GM12878 (cell line): ENCODE data around the gene SCARF1. TPM values are rescaled to one million over a fixed set of nuclear protein-coding genes. Genes with fewer than 3 reads are reported as not detected.

Experiments
- ATAC-seq: fragments of 200-7000 bp; cut with Tn5 transposase; 3 replicates; pipeline ENCODE4 v1.9.1; 2020; ENCODE audit warnings: mild to moderate bottlenecking, moderate library complexity
- BruUV-seq: library from RNA; stranded (reverse); fragments of 400-500 nt; replicated peaks from 2 replicates; lab custom pipeline; 2021; lab: Mats Ljungman, UMichigan
- CTCF ChIA-PET: fragments of 300-600 bp; sonication (Branson Sonifier 250); formaldehyde crosslinking; extraction: SDS; loops from one replicate; lab custom pipeline; 2021; ENCODE audit warnings: inconsistent platforms; lab: Yijun Ruan, JAX
- POLR2A ChIA-PET: fragments of 350-600 bp; formaldehyde crosslinking; extraction: SDS; loops from one replicate; lab custom pipeline; 2021; ENCODE audit warnings: inconsistent platforms; lab: Charles Lee
- RAD21 ChIA-PET: fragments of 300-600 bp; sonication (Branson Sonifier 250); formaldehyde crosslinking; loops from one replicate; lab custom pipeline; 2023; ENCODE audit warnings: antibody characterized with exemption; ENCODE audit not compliant: unreplicated experiment; lab: Charles Lee
- SMC1A ChIA-PET: fragments of 300-600 bp; sonication (Branson Sonifier 250); formaldehyde crosslinking; loops from one replicate; lab custom pipeline; 2023; ENCODE audit not compliant: unreplicated experiment, uncharacterized antibody; lab: Charles Lee
- DNase-seq: peaks from one replicate; pipeline ENCODE4 v3.0.0-alpha.2; 2011; ENCODE audit warnings: low read depth, low spot score
- FAIRE-seq: peaks from 3 replicates; lab custom pipeline; 2011; peaks lifted over from hg19 to GRCh38; lab: Jason Lieb, UNC
- H2AFZ ChIP-seq: 2 replicates; pipeline ENCODE4 v1.6.0; 2011; ENCODE audit warnings: low read depth, low read length, control low read depth; ENCODE audit not compliant: control insufficient read depth
- H3K27ac ChIP-seq: 2 replicates; pipeline ENCODE4 v1.5.1; 2011; ENCODE audit warnings: control low read depth; ENCODE audit not compliant: control insufficient read depth, insufficient read depth
- H3K27me3 ChIP-seq, 2 experiments: replicated peaks in 1 of 2; 2 replicates each; pipeline versions ENCODE4 v1.6.0 to v1.6.1; 2011; ENCODE audit warnings: low read length in 1 of 2; ENCODE audit not compliant: control insufficient read depth in 2 of 2, insufficient read depth in 2 of 2
- H3K36me3 ChIP-seq, 2 experiments: 2 replicates each; pipeline ENCODE4 v1.5.1; 2011; ENCODE audit warnings: low read length in 1 of 2; ENCODE audit not compliant: control insufficient read depth in 2 of 2, insufficient read depth in 2 of 2
- H3K4me1 ChIP-seq: 2 replicates; pipeline ENCODE4 v1.6.1; 2011; ENCODE audit warnings: mild to moderate bottlenecking, low read length, moderate library complexity, mixed read lengths; ENCODE audit not compliant: control insufficient read depth, insufficient read depth
- H3K4me2 ChIP-seq: 2 replicates; pipeline ENCODE4 v1.6.0; 2011; ENCODE audit warnings: control low read depth; ENCODE audit not compliant: control insufficient read depth, insufficient read depth
- H3K4me3 ChIP-seq: fragments of 200-600 bp; sonication (generic); 2 replicates; pipeline ENCODE4 v1.5.1; 2016
- H3K79me2 ChIP-seq: 2 replicates; pipeline ENCODE4 v1.6.0; 2011; ENCODE audit warnings: low read length; ENCODE audit not compliant: control insufficient read depth, insufficient read depth
- H3K9ac ChIP-seq: 2 replicates; pipeline ENCODE4 v1.8.0; 2011; ENCODE audit warnings: low read length, control low read depth, mixed read lengths; ENCODE audit not compliant: control insufficient read depth, insufficient read depth
- H3K9me3 ChIP-seq: replicated peaks from 3 replicates; pipeline ENCODE4 v1.5.1; 2011; ENCODE audit warnings: mild to moderate bottlenecking, low read length; ENCODE audit not compliant: control insufficient read depth, insufficient read depth
- H4K20me1 ChIP-seq: 2 replicates; pipeline ENCODE4 v1.6.0; 2011; ENCODE audit not compliant: control insufficient read depth, insufficient read depth
- CREM ChIP-seq: IDR thresholded peaks from 2 replicates; pipeline ENCODE4 v1.6.1; 2014; ENCODE audit warnings: antibody characterized with exemption, low read depth
- FOS ChIP-seq: IDR thresholded peaks from 3 replicates; pipeline ENCODE4 v1.6.1; 2011; ENCODE audit warnings: borderline replicate concordance; ENCODE audit not compliant: insufficient read length; ENCODE audit errors: extremely low read depth
- KAT2A ChIP-seq: conservative IDR thresholded peaks from 2 replicates; pipeline ENCODE4 v1.6.1; 2011; ENCODE audit warnings: low read depth, low read length; ENCODE audit not compliant: control insufficient read depth
- POLR2AphosphoS2 ChIP-seq: IDR thresholded peaks from 2 replicates; pipeline ENCODE4 v1.6.1; 2011; ENCODE audit warnings: low read depth, mild to moderate bottlenecking, low read length, improper control_type of control experiment, moderate library complexity
- RFX5 ChIP-seq: IDR thresholded peaks from 2 replicates; pipeline ENCODE4 v1.6.1; 2011; ENCODE audit warnings: low read depth, low read length, improper control_type of control experiment
- SRF ChIP-seq, 2 experiments: IDR thresholded peaks; 2 replicates each; pipeline ENCODE4 v1.6.1; 2011; ENCODE audit warnings: low read depth in 2 of 2, low read length in 2 of 2, mild to moderate bottlenecking in 1 of 2, moderate library complexity in 1 of 2
- ZBTB40 ChIP-seq: fragments of 450-650 bp; IDR thresholded peaks from 2 replicates; pipeline ENCODE4 v1.6.1; 2016; ENCODE audit warnings: mild to moderate bottlenecking, moderate library complexity, borderline replicate concordance
- WGBS: methylation state at CpG from one replicate; pipeline ENCODE4 v1.1.6; 2016; ENCODE audit warnings: low lambda C conversion rate; ENCODE audit not compliant: insufficient replicate concordance, insufficient coverage; ENCODE audit errors: missing lambda C conversion rate; 5-methylcytosine and 5-hydroxymethylcytosine counted together
- in situ Hi-C: fragments of 300-500 bp; cut with MboI; formaldehyde crosslinking; loops from 9 replicates; pipeline ENCODE4 v1.14.3; 2018; ENCODE audit warnings: mixed read lengths
- intact Hi-C: fragments of 100-400 bp; cut with micrococcal nuclease; formaldehyde crosslinking; loops from one replicate; pipeline ENCODE4 v1.14.2; 2022; ENCODE audit not compliant: unreplicated experiment
- polyA plus RNA-seq, 11 experiments: library from polyadenylated mRNA; depleted of rRNA in 4 of 11; unstranded in 6 of 11; stranded (reverse) in 5 of 11; fragments of >200 nt; fragmentation: Nextera tagmentation in 4 of 11; fragmentation: Illumina TruSeq in 1 of 11; extraction: Ambion mirVana in 4 of 11; extraction: Trizol in 1 of 11; gene quantifications; 1 replicate in 1 of 11; 2 replicates in 10 of 11; pipeline versions ENCODE4 v1.2.1 to v1.2.3, GENCODE V29; 2011 to 2016; ENCODE audit warnings: inconsistent platforms in 2 of 11, missing spikeins in 2 of 11, low read depth in 1 of 11
- total RNA-seq, 4 experiments: library from RNA; depleted of rRNA in 3 of 4; stranded (reverse); fragments of >200 nt in 3 of 4; fragmentation: Illumina TruSeq in 1 of 4; extraction: Trizol in 1 of 4; gene quantifications; 2 replicates each; pipeline versions ENCODE4 v1.2.1 to v1.2.3, GENCODE V29; 2013 to 2021

SCARF1 gene
- total and polyA plus RNA-seq, 10 of the 15 experiments (the other 5 are each of a cell fraction or from before 2014, with no cell fraction given) = 0.10 to 1.7 (median 0.43) TPM

DNA sequence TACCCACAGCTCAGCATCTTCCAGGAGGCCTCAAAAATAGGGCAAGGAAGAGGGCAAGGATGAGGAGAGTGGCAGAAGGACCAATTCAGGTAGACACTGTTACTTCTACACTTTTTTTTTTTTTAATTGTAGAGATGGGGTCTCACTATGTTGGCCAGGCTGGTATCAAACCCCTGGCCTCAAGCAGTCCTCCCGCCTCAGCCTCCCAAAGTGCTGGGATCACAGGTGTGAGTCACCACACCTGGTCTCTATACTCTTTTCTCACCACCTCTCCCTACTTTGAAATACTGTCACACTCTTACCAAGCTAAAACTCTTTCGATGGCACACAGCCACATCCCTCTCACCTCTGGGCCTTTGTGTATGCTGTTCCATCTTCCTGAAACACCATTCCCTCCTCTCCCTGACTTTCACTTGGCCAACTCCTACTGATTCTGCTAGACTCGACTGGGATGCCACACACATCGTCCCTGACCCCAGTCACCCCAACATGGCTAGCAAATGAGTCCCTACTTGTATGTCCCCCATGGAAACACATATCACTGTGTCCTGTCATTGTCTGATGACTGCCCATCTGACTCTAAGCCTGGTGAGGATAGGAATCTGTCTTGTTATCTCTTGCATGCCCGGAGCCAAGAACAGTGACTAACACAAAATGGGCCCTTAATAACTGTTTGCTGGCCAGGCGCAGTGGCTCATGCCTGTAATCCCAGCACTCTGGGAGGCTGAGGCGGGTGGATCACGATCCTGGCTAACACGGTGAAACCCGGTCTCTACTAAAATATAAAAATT lies 9.7 kb downstream of the SCARF1 start (continued):
- no peak for TF ChIP-seq POLR2AphosphoS2
- no peak for TF ChIP-seq SRF (IDR thresholded peaks at IDR 0.05; ENCODE audit: low read depth in 2 of 2, low read length in 2 of 2)

GRCh38 chr17:1634841-1635650 lies 10.5 kb downstream of the SCARF1 start:
- H3K27ac ChIP-seq = no peak overlapping the region
- no peak for DNase-seq
- H3K9me3 ChIP-seq = no peaks in the 10 kb centered on the region
- POLR2A ChIA-PET = no interaction called here
- WGBS = 76% methylated on average over 44 of the region's 45 CpGs
- no peaks in the 10 kb centered on the region for H3K27me3 ChIP-seq
- CTCF ChIA-PET = interaction anchor here (0.6 to 1.0 kb wide), 2 partner anchors 14 to 180 kb away, joined by 3 read pairs; no protein-coding TSS in a partner anchor
- H3K4me3 ChIP-seq = no peak overlapping the region
- no peak overlapping the region for H2AFZ ChIP-seq
- BruUV-seq = no TSS peak
- H3K4me2 ChIP-seq = no peak overlapping the region
- RAD21 ChIA-PET = no interaction called here
- H4K20me1 ChIP-seq = no peaks in the 10 kb centered on the region
- TF ChIP-seq FOS = no peak
- no peak for TF ChIP-seq KAT2A
- TF ChIP-seq CREM = no peak
- no peak for TF ChIP-seq ZBTB40
- no peak for TF ChIP-seq RFX5
- TF ChIP-seq, all 136 proteins: peak for 0
- Histone ChIP-seq H3K36me3 (no peaks in the 10 kb centered on the region), H3K4me1 (peaks cover 18% of the 10 kb centered on the region), H3K9ac (no peak overlapping the region), H3K79me2 (no peaks in the 10 kb centered on the region)
- in situ Hi-C loops = no loop called here
- no peak for FAIRE-seq
- SMC1A ChIA-PET = interaction anchor here (0.8 kb wide), 1 partner anchor 14 kb away, joined by 3 read pairs; the partner anchor contains the start of gene RILP
- no peak for ATAC-seq
- intact Hi-C loops = loop anchor here (5.0 kb wide), 1 partner anchor 118 kb away; the partner anchor contains the start of gene INPP5K
